ENCODE measurements around the gene VGLL4. TPM values are rescaled to one million over a fixed set of nuclear protein-coding genes. Genes with fewer than 3 reads are reported as not detected.

Gene VGLL4
- total RNA-seq, 1 experiment from 2014 or later = 41.2 TPM

- H3K4me3 ChIP-seq (ENCODE audit: low read depth, low read length, poor library complexity, severe bottlenecking) = no peak overlapping the region
- no peaks in the 10 kb centered on the region for H3K27me3 ChIP-seq (replicated peaks; ENCODE audit: insufficient read depth, low read depth, low read length, poor library complexity)
- BruUV-seq (replicated peaks) = no TSS peak
- peaks cover 11% of the 10 kb centered on the region for H3K4me1 ChIP-seq (ENCODE audit: insufficient read depth, low read length, poor library complexity, severe bottlenecking)
- H3K36me3 ChIP-seq (ENCODE audit: insufficient read depth, low read length, poor library complexity, severe bottlenecking) = no peaks in the 10 kb centered on the region
- H3K9me3 ChIP-seq (ENCODE audit: low read depth, low read length, poor library complexity, severe bottlenecking) = no peaks in the 10 kb centered on the region
- no peak for TF ChIP-seq EZH2 (IDR thresholded peaks at IDR 0.05; ENCODE audit: borderline replicate concordance, low read depth, low read length, poor library complexity, severe bottlenecking)
- no peak for TF ChIP-seq CTCF (conservative IDR thresholded peaks at IDR 0.05; ENCODE audit: low read depth, low read length)
- H3K27ac ChIP-seq (ENCODE audit: low read depth, low read length, poor library complexity, severe bottlenecking) = no peak overlapping the region
- ChIA-PET POLR2A (ENCODE audit: low non-redundant PET) (no interaction called here), CTCF (no interaction called here)
- intact Hi-C loops (cut with micrococcal nuclease; ENCODE audit: unreplicated experiment) = no loop called here
- no peak for DNase-seq (ENCODE audit: low spot score)
Observed at GRCh38 chr3:11624161-11624560, 19.6 kb downstream of the VGLL4 start.

- no peaks in the 10 kb centered on the region for H3K36me3 ChIP-seq (ENCODE audit: insufficient read depth, low read length, poor library complexity, severe bottlenecking)
- H3K9me3 ChIP-seq (ENCODE audit: low read depth, low read length, poor library complexity, severe bottlenecking) = no peaks in the 10 kb centered on the region
- H3K4me1 ChIP-seq (ENCODE audit: insufficient read depth, low read length, poor library complexity, severe bottlenecking) = peaks cover 14% of the 10 kb centered on the region
- intact Hi-C loops (cut with micrococcal nuclease; ENCODE audit: unreplicated experiment) = no loop called here
- ChIA-PET CTCF (no interaction called here), POLR2A (ENCODE audit: low non-redundant PET) (no interaction called here)
- no TSS peak for BruUV-seq (replicated peaks)
- no peak overlapping the region for H3K27ac ChIP-seq (ENCODE audit: low read depth, low read length, poor library complexity, severe bottlenecking)
- no peak overlapping the region for H3K4me3 ChIP-seq (ENCODE audit: low read depth, low read length, poor library complexity, severe bottlenecking)
- DNase-seq (ENCODE audit: low spot score) = no peak
- no peaks in the 10 kb centered on the region for H3K27me3 ChIP-seq (replicated peaks; ENCODE audit: insufficient read depth, low read depth, low read length, poor library complexity)
- no peak for TF ChIP-seq CTCF (conservative IDR thresholded peaks at IDR 0.05; ENCODE audit: low read depth, low read length)
- TF ChIP-seq EZH2 (IDR thresholded peaks at IDR 0.05; ENCODE audit: borderline replicate concordance, low read depth, low read length, poor library complexity, severe bottlenecking) = no peak
Observed at GRCh38 chr3:11622586-11623550, 20.8 kb downstream of the VGLL4 start.

GRCh38 chr3:11621077-11621476, 22.6 kb downstream of the VGLL4 start:
- no peaks in the 10 kb centered on the region for H3K27me3 ChIP-seq (replicated peaks; ENCODE audit: insufficient read depth, low read depth, low read length, poor library complexity)
- POLR2A ChIA-PET (ENCODE audit: low non-redundant PET) = no interaction called here
- peaks cover 20% of the 10 kb centered on the region for H3K4me1 ChIP-seq (ENCODE audit: insufficient read depth, low read length, poor library complexity, severe bottlenecking)
- CTCF ChIA-PET = no interaction called here
- H3K4me3 ChIP-seq (ENCODE audit: low read depth, low read length, poor library complexity, severe bottlenecking) = no peak overlapping the region
- H3K36me3 ChIP-seq (ENCODE audit: insufficient read depth, low read length, poor library complexity, severe bottlenecking) = no peaks in the 10 kb centered on the region
- no peak for DNase-seq (ENCODE audit: low spot score)
- no TSS peak for BruUV-seq (replicated peaks)
- no peaks in the 10 kb centered on the region for H3K9me3 ChIP-seq (ENCODE audit: low read depth, low read length, poor library complexity, severe bottlenecking)
- no peak overlapping the region for H3K27ac ChIP-seq (ENCODE audit: low read depth, low read length, poor library complexity, severe bottlenecking)
- TF ChIP-seq EZH2 (IDR thresholded peaks at IDR 0.05; ENCODE audit: borderline replicate concordance, low read depth, low read length, poor library complexity, severe bottlenecking) (no peak), CTCF (conservative IDR thresholded peaks at IDR 0.05; ENCODE audit: low read depth, low read length) (no peak)
- intact Hi-C loops (cut with micrococcal nuclease; ENCODE audit: unreplicated experiment) = no loop called here
